ENCODE data around the gene ASPDH.

The ASPDH gene

DNA sequence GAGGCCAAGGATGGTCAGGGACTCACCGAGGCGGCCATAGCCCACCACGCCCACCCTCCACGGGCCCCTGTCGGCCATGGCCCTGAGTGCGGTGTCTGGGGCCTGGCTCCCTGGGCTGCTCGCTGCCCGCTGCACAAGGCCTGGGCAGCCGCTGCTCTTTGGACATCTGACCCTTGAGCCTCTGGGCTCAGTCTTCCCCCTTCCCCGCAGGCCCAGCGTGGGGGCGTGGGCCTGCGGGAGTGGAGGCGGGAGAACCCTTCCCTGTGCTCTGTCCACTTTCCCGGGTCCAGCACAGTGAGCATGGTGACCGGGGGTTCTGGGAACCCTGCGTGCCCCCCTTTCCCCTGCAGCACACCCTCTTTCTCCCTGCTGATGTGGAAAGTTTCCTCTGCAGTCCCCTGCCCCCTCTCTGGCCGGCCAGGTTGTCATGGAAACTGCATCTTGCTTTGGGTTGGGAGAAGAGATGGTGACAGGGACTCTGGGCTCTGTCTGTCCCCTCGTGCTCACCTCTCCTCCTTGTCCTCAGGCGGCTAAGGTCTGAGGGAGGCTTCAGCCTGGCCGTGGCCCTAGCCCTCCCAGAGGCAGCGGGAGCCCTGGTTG is at the start of gene ASPDH:
TSS of gene ASPDH (minus strand) at position 168 of the 600 bp plus-strand sequence. CDS start at position 78, 90 bp downstream.
- no peak for DNase-seq

DNA sequence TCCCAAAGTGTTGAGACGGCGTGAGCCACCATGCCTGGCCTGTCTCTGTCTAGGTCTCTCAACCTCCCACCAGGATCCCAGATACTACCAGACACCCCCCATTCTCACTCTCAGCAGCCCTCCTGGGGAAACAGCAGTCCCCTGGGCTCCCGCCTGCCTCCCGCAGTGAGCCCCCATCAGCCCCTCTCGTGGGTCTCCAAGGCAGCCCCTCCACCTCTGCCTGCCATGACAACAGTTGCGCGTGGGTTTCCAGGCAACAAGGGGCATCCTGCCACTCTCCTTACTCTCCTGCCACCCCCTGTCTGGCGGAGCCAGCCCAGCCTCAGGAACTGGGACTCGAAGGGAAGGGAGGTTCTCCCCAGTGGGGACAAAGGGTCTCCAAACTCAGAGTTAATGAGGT is 49.3 kb upstream of the ASPDH start:
- no peak for DNase-seq

DNA sequence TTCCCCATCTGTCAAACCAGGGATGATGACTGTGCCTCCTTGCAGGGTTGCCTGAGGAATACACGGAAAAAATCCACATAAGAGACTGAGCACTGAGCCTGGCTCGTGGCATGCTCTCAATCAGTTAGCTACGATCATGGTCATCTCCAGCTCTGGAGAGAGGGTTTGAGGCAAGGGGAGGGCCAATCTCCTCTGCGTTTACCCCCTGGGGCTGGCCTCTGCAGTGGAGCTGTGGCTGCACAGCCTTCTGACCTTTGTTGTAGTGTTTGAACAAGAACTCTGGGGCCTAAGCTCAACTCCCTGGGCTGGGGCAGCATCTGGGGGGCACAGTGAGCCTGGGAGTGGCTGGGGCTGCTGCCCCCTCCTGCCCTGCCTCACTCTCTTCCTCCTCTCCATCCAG is 48.6 kb upstream of the ASPDH start:
- no peak for DNase-seq

DNA sequence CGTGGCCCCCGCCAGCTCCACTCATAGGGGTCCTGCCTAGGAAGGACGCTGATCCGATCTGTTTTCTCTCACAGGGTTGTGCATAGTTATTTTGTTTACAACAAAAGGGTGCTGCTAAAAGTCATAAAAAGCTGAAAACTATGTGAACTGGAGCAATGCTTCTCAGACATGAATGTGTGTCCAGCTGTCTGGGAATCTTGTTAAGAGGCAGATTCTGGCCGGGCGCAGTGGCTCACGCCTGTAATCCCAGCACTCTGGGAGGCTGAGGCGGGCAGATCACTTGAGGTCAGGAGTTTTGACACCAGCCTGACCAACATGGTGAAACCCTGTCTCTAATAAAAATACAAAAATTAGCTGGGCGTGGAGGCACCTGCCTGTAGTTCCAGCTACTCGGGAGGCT is 45.9 kb upstream of the ASPDH start:
- DNase-seq = no peak

DNA sequence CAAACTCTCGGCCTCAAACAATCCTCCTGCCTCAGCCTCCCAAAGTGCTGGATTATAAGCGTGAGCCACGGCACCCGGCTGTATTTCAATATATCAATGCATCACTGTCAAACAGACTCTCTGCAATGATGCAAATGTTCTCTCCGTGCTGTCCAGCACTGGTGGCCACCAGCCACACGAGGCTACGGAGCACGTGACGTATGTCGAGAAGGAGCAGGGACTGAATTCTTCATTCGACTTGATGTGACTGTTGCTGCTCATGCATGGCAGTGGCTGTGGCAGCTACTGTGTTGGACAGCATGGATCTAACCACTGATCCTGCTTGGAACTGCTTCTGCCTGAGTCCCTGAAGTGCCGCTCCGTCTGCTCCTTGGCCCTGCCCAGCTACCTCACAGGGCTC is 44.7 kb upstream of the ASPDH start:
- DNase-seq = no peak

DNA sequence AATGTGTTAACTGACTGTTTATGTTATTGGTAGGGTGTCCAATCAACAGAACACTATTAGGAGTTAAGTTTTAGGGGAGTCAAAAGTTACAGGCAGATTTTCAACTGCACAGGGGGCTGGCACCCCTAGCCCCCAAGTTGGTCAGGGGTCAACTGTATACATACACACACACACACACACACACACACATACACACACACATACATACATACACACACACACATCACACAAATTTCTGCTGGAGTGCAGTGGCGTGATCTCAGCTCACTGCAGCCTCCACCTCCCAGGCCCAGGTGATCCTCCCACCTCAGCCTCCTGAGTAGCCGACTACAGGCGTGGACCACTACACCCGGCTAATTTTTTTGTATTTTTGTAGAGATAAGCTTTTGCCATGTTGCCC is 44.3 kb upstream of the ASPDH start:
- no peak for DNase-seq

DNA sequence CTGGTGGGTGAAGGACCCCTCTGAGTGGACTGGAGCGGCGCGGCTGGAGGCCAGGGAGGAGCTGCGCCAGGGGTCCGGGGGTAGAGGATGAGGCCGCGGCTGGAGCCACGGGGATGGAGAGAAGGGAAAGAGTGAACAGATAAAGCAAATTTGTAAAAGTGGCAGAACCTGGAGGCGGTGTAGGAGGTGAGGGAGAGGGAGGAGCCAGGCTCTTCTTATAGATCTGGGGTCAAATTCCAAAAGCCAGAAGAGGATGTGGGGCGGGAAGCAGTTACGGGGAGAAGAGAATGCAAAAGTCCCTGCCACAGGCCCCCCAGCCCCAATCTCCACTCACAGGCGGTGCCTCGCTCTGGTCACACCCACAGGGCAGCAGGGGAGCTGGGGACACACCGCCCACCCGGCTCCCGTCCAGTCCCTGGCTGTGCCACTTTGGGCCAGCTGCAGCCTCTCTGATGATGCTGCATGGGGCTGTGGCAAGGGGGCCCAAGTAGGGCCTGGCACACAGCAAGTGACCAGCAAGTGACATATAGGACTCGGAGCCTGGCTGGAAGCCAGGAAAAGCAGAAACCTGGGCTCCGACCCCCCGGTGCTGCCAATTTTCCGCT is 43.4 kb upstream of the ASPDH start:
- DNase-seq = no peak

DNA sequence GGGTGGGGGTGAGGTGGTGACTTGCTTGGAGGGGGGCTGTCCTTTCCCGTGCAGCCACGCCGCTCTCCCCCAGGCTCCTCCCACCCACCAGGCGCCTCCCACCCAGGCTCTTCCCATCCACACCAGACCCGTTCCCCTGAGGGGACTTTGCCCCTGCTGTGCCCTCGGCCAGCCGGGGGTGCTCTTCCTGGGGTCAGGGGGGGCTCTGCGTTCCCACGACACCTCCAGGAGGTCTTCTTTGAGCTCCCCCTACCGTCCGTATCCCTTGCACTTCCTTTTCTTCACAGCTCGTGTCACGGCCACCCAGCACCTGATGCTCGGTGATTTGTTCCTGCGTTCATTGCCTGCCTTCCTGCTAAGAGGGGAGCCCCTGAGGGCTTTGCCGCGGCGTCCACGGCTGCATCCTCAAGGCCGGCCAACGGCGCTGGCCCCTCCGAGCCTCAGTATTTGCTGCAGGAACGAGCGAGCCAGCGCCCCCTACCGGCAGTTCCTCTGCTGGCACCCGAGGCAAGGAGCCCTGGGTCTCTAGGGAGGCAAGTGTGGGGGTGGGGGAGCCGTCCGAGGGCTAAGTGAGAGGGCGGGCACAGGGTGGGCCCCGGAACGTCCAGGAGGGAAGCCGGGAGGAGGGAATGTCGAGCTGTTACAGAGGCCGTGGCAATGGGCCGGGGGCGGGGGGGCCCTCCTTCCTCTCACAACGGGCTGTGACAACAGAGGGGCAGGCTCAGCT is 42.7 kb upstream of the ASPDH start:
- peak; percentile 83 for DNase-seq

DNA sequence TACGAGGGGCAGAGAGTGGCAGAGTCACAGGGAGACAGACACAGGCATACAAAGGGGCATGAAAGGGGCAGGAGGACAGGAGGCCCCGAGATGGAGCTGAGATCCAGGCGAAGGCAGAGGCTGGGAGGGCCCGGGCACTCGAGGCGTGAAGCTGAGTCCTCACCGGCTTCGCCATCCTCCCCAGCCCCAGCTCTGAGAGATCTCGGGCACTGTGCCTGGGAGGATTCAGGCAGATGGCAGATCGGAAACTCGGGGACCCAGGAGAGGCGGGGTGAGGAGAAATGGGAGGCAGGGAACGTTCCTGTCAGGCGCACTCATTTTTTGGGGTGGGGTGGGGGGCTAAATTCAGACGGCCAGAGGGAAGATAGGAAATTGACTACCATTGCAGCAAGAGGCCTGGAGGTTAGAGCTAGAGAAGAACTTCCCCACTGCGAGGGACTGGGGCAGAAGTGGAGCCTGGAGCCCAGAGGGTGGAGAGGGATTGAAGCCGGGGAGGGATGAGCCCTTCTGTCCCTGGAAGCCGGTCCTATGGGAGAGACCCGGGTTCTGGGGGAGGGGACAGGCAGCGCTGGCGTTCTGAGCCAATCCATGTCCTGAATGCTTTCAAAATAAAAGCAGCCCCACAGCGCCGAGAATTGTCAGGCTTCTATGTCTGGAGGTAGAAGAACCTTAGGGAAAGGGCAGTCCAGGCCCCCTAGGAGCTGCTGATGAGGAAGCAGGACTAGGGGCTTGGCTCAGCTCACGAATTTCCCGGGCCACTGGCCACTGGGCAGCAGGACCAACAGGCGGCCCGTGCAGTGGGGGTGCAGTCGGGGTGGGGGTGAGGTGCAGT is 42.0 kb upstream of the ASPDH start:
- no peak for DNase-seq

DNA sequence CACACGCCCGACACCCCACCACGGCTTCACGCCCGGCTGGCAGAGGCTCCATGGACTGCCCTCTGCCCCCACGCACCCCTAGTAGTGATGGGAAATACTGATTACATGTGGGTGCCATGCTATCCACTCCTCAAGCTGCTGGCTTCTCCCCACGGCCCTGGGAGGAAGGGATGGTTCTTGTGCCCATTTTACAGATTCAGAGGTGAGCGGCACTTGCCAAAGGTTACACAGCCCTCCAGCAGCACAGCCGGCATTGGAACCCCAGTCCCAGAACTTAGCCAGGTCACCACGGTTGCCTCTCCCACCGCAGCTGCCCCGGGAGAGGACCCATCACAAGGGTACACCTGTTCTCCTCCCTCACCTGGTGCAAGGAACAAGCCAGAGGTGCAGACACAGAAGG is 41.3 kb upstream of the ASPDH start:
- DNase-seq = no peak

DNA sequence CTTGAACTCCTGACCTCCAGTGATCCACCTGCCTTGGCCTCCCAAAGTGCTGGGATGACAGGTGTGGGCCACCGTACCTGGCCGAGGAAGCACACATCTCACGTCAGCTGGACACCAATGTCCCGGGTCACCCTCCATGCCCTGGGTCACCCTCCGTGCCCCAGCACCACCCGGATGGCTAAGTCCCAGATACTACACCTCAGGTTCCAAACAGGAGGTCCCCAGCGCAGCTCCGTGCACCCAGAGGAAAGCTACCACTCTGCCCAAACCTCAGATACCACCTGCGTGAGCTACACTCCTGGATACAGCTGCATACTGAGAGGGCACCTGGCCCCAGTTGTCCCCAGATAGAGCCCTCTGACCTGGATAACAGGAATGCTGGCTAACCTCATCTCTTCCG is 40.5 kb upstream of the ASPDH start:
- DNase-seq = no peak

DNA sequence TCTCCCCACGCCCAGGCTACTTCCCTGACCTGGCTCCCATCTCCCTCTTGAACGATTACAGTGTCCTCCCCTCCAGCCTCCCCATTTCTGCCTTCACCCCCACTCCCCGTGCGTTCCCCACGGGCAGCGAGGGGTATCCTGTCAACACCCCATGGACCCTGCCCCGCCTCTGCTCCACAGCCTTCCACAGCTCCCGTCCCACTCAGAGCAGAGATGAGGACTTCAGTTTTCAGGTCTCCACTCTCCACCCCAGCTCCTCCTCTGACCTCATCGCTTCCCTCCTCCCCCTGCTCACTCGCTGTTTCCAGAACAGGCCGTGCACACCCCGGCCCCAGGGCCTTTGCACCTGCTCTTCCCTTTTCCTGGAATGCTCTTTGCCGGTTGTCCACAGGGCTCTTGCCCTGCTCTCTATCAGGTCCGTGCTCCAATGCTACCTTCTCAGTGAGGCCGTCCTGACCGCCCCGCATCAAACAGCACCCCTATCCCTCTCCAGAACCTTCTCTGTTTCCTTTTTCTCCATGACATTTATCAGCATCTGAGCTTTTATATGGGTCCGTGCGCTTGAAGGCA is 39.5 kb upstream of the ASPDH start:
- no peak for DNase-seq

DNA sequence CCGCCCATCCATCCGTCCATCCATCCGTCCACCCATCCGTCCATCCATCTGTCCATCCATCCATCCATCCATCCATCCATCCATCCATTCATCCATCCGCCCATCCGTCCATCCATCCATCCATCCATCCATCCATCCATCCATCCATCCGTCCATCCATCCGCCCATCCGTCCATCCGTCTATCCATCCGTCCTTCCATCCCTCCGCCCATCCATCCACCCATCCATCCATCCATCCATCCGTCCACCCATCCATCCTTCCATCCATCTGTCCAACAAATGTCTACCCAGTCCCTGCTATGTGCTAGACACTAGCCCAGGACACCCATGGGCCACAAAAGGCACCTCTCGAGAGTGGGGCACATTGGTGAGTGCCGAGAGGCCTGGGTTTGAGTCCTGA is 38.8 kb upstream of the ASPDH start:
- DNase-seq = no peak

DNA sequence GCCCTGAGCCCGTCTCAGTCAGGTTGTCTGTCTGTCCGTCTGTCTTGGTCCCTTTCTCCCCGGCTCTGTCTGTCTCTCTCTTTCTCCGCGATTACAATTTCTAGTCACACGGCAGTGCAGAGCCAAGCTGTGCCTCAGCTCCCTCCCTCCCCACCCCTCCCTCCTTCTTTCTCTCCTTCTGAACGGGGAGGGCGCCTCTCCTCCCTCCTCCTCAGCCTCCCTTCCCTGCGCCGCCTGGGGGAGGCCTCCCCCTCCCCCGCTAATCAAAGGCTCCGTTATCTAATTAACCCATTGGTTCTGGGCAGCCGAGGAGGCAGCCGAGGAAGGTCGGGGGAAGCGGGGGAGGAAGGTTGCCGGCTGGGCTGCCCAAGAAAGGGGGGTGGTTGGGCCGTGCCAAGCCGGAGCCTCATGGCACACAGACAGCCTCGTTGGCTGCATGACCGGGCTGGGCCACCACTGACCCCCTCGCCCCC is 38.0 kb upstream of the ASPDH start:
- DNase-seq = peak; percentile 30

DNA sequence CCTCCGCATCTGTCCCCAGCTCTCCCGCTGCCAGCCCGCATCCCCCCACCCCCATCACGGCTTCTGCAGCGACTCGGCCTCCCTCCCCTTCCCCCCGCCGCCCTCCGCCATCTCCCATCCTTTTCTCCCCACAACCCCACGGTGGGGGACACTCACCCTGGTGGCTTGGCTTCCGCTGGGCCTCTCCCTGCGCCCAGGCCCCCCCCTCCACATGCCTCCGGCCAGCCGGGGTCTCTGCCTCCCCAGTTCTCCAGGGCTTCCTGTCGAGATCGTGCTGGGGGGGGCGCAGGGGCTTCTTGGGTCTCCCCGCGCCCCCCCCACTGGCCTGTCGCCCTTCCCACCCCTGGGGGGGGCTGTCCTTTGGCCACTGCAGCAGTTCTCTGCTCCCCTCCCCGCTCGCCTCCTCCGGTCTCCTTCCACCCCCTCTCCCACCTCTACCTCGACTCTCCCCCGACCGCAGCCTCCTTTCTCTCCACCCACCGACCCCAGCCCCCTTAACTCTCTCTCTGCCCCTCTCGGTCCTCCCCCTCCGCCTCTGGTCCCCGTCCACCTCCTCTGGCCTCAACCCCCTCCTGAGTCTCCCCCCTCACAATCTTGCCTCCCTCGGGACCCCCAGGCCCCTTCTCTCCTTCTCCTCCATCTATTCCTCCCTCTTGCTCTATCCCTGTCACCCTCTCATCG is 37.5 kb upstream of the ASPDH start:
- no peak for DNase-seq

DNA sequence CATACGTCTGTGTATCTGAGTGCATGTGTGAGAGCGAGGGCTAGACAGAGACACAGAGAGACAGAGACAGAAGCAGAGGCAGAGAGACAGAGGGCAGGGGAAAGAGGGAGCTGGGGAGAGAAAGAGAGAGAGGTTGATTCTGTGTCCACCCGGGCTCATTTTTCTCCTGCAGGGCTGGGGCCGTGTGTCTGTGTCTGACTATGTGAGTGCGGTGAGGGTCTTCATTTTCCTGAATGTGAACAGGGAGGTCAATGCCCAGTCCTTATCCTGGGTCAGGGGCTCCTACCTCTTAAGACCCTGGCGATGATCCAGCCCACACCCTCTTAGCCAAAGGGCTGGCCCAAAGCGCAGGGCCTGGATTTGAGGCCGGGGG is 36.9 kb upstream of the ASPDH start:
- no peak for DNase-seq

DNA sequence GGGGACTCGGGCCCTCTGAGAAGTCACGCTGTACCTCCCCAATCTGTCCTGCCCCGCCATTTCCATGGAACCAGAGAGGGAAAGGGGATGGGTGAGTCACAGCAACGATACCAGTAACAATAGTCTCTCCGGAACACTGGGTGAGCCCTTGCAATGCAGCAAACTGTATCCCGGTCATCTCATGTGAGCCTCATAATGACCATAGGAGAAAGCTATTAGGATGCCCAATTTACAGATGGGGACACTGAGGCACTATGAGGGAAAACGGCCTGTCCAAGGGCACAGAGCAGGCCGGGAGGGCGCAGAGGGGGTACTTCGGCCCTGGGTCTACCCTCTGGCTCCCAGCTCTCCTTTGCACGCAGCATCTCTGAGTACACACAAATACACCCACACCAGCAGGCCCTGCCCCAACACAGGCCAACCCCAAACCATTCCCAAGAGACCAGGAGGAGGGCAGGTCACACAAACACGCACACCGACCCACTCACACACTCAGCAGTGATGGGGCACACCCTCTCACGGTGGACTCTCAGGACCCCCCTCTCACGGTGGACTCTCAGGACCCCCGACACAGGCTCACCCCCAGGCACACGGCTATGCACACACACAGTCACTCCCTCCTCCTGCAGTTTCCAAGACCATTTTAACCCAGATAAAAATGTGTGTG is 36.3 kb upstream of the ASPDH start:
- no peak for DNase-seq

DNA sequence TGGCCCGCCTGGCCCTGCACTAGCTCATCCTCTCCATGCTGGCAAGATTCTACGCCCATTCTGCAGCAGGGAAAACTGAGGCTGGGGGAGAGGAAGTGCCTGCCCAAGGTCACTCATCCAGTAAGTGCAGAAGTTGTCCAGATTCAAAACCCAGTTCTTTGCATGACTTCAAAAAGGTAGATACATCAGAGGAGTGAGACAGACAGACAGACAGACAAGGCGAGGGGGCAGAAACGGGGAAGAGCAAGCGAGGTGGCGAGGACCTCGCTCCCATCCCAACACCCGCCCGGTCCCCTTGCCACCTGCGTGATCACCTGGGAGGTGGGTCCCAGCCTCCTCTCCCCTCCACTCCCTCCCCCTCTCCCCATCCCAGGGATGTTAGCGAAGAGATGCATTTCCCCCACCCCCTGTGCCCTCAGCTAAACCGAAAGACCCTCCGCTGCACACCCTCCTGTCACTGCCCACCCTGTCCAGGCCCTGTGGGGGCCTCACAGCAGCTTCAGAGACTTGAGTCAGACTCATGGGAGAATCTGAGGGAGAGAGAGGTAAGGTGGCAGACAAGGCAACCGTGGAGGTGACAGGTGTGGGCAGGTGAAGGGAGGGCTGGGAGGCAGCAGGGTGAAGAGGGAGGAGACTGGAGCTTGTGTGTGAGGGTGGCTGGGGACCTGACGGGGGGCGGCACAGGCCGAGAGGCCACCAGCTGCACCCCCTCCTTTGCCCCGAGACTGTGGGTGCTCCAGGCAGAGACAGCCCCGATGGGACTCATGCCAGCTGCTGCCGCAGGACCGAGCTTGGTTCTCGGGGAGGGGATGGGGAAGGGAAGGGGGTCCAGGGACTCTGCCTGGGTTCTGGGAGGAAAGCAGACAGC is 35.6 kb upstream of the ASPDH start:
- DNase-seq = no peak

DNA sequence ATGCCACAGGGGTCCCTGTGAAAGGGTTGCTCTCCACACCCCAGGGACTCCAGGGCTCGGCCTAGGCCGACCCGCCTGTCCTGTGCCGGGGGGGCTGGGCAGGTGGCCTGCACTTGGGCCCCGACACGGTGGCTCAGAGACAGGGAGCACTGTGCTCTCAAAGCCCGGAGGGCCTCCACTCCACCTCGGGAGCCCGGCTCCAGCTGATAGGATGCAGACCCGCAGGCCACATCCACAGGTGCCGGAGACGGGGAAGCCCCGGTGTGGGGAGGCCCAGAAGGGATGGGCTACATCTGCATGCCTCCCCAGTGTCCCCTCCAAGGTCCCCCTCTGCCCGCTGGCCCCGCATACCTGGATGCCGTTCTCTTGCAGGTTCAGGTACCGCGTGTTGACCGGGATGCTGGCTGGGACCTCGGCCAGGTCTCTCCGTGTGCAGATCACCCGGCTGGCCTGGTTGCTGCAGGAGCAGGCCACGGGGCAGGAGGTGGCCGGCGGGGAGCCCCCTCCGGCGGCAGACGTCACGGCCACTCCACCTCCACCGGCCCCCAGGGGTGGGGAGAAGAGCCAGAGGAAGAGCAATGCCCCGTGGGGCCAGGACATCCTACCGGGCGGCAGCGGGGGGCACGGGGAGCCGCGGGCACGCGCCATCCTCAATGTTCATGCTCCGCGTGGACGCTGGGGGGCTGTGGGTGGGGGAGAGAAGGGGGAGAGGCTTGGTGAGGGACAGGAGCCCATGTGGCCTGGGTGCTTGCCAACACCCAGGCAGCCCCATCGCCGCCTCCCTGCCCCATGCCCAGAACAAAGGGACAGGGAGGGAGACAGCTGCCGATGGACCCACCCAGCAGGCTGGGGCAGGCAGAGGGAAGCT is 34.7 kb upstream of the ASPDH start:
- no peak for DNase-seq
